Measurements from ENCODE around the gene SERPINB1. TPM values are rescaled to one million over a fixed set of nuclear protein-coding genes. Genes with fewer than 3 reads are reported as not detected.

Gene SERPINB1
- total RNA-seq, 1 donor from 2014 or later, result 7.2 TPM

DNA sequence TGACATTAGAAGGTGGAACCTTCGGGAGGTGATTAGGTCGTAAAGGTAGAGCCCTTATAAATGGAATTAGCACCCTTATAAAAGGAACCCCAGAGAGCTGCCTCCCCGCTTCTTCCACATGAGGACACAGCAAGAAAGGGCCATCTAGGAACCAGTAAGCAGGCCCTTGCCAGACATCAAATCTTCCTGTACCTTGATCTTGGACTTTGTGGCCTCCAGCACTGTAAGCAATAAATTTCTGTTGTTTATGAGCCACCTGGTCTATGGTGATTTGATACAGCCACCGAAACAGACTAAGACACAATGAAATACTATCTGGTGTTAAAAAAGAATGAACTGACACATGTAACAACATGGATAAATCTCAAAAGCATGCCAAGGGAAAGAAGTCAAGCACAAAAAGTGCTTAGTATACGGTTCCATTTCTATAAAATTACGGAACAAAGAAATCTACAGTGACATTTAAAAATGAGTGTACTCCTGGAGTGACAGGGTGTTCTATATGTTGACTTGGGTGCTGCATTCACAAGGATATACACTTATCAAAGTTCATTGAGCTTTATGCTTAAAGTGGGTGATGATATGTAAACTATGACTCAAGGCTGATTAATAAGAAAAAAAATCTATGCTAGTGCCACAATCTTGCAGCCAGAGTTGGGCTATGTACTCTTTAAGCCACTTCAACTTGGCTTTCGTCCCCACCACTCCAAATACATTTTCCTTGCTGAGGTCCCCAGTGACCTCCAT is 18.4 kb downstream of the SERPINB1 start:
- Mint-ChIP-seq H3K4me1 (peaks cover 4% of the 10 kb centered on the region), H3K4me3 (no peak overlapping the region), H3K9me3 (no peaks in the 10 kb centered on the region), H3K27me3 (ENCODE audit: low read depth) (no peaks in the 10 kb centered on the region), H3K27ac (ENCODE audit: unreplicated experiment) (no peak overlapping the region), H3K36me3 (ENCODE audit: low read depth) (peaks cover 2% of the 10 kb centered on the region)
- DNase-seq (ENCODE audit: low read depth, low spot score), result no peak
- no peak for TF ChIP-seq CTCF (conservative IDR thresholded peaks at IDR 0.05)

DNA sequence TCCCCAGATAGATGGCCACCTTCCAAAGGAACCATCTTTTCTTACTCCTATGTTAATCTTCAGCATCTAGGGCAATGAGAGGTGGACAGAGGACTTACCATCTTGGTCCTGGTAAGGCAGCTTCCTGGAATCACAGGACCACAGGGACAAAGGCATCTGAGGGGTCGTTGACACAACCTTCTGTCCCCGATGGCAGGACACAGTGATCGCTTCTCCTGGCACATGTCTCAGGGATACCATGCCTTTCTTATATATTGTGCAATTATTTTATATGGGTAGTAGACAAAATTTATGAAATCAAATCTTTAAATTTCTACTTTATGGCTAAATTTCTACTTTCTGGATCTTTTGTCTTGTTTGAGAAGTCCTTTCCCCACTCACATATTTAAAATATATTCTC is 20.1 kb downstream of the SERPINB1 start:
- Mint-ChIP-seq H3K4me3 (no peak overlapping the region), H3K27me3 (ENCODE audit: low read depth) (no peaks in the 10 kb centered on the region), H3K27ac (ENCODE audit: unreplicated experiment) (no peak overlapping the region), H3K9me3 (peaks cover 4% of the 10 kb centered on the region), H3K36me3 (ENCODE audit: low read depth) (peaks cover 7% of the 10 kb centered on the region), H3K4me1 (no peaks in the 10 kb centered on the region)
- no peak for DNase-seq (ENCODE audit: low read depth, low spot score)
- no peak for TF ChIP-seq CTCF (conservative IDR thresholded peaks at IDR 0.05)

DNA sequence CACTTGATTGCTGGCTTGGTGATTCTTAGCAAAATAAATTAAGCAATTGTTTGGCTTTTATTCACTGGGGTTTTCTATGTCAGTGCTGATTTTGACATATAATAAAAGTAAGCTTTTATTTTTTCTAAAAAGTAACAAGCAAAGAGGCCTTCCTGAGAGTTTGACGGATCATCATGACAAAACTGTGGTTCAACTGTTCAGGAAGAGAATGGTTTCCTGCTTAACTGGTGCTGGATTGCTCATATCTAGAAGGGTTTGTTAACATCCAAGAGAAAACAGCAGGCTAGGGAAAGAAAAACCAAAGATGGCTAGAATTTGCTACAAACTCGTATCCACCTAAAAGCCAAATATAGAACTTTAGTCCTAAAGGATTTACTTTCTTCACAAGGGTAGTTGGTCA is 21.2 kb downstream of the SERPINB1 start:
- H3K27ac Mint-ChIP-seq (ENCODE audit: unreplicated experiment), result no peak overlapping the region
- H3K9me3 Mint-ChIP-seq, result peaks cover 8% of the 10 kb centered on the region
- no peak overlapping the region for H3K4me3 Mint-ChIP-seq
- H3K36me3 Mint-ChIP-seq (ENCODE audit: low read depth), result peaks cover 16% of the 10 kb centered on the region
- DNase-seq (ENCODE audit: low read depth, low spot score), result no peak
- TF ChIP-seq CTCF (conservative IDR thresholded peaks at IDR 0.05), result no peak
- no peaks in the 10 kb centered on the region for H3K27me3 Mint-ChIP-seq (ENCODE audit: low read depth)
- no peaks in the 10 kb centered on the region for H3K4me1 Mint-ChIP-seq

DNA sequence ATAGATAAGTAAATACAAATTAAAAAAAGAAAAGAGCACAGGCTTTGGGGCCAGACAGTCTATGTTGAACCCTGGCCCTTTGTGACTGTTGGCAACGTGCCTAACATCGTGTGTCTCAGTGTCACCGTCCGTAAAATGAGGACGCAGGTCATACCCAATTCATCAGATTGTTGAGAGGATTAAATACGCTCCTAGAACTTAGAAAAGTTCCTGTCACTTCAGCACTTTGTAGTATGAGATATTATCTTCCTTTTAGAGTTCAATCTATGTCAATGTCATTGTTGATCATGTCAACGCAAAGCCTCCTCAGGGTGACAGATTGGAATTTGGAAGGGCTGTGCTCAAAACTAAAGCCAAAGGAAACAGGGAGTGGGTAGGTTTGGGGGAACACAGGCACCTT is 21.7 kb downstream of the SERPINB1 start:
- peaks cover 8% of the 10 kb centered on the region for H3K9me3 Mint-ChIP-seq
- H3K4me3 Mint-ChIP-seq, result no peak overlapping the region
- no peak for DNase-seq (ENCODE audit: low read depth, low spot score)

GRCh38 chr6:2819115-2819514 is 22.5 kb downstream of the SERPINB1 start:
- Mint-ChIP-seq H3K27ac (ENCODE audit: unreplicated experiment) (no peak overlapping the region), H3K9me3 (peaks cover 8% of the 10 kb centered on the region), H3K4me1 (no peaks in the 10 kb centered on the region), H3K36me3 (ENCODE audit: low read depth) (peaks cover 14% of the 10 kb centered on the region), H3K27me3 (ENCODE audit: low read depth) (no peaks in the 10 kb centered on the region), H3K4me3 (no peak overlapping the region)
- no peak for DNase-seq (ENCODE audit: low read depth, low spot score)
- TF ChIP-seq CTCF (conservative IDR thresholded peaks at IDR 0.05), result no peak

More for the DNA sequence above, 21.7 kb downstream of the SERPINB1 start:
- Mint-ChIP-seq H3K4me1 (no peaks in the 10 kb centered on the region), H3K27me3 (ENCODE audit: low read depth) (no peaks in the 10 kb centered on the region), H3K36me3 (ENCODE audit: low read depth) (peaks cover 16% of the 10 kb centered on the region), H3K27ac (ENCODE audit: unreplicated experiment) (no peak overlapping the region)
- TF ChIP-seq CTCF (conservative IDR thresholded peaks at IDR 0.05), result no peak

Measured in neural crest cell (in vitro differentiated cells).